Suprapubic skin (tissue), 4 donors: ENCODE measurements around the gene CAV2. TPM values are rescaled to one million over a fixed set of nuclear protein-coding genes. Genes with fewer than 3 reads are reported as not detected.

Experiments
- DNase-seq, 2 donors: peaks; one replicate each; pipeline ENCODE4 v3.0.0-alpha.2; 2019; ENCODE audit warnings: low spot score in 2 of 2
- H3K27ac ChIP-seq: fragments of 200-600 bp; sonication (generic); one replicate; pipeline ENCODE4 v1.5.1; 2019
- H3K27me3 ChIP-seq: fragments of 200-600 bp; sonication (generic); one replicate; pipeline ENCODE4 v1.5.1; 2019
- H3K36me3 ChIP-seq: fragments of 200-600 bp; sonication (generic); one replicate; pipeline ENCODE4 v1.5.1; 2019
- H3K4me1 ChIP-seq: fragments of 200-600 bp; sonication (generic); one replicate; pipeline ENCODE4 v1.5.1; 2019
- H3K4me3 ChIP-seq: fragments of 200-600 bp; sonication (generic); one replicate; pipeline ENCODE4 v1.5.1; 2019; ENCODE audit warnings: mild to moderate bottlenecking
- H3K9me3 ChIP-seq: fragments of 200-600 bp; sonication (generic); one replicate; pipeline ENCODE4 v1.5.1; 2019
- EP300 ChIP-seq: sonication (generic); formaldehyde crosslinking; IDR thresholded peaks from one replicate; pipeline ENCODE4 v1.6.1; 2017; ENCODE audit warnings: antibody characterized with exemption
- POLR2A ChIP-seq, 2 donors: fragments of 450-650 bp; IDR thresholded peaks; one replicate each; pipeline ENCODE4 v1.6.1; 2017; ENCODE audit warnings: antibody characterized with exemption in 2 of 2, mild to moderate bottlenecking in 2 of 2, moderate library complexity in 2 of 2
- POLR2AphosphoS5 ChIP-seq, 3 donors: sonication (generic); formaldehyde crosslinking; IDR thresholded peaks; one replicate each; pipeline ENCODE4 v1.6.1; 2017; ENCODE audit warnings: antibody characterized with exemption in 3 of 3
- WGBS: methylation state at CpG from one replicate; pipeline ENCODE4 v1.1.5; 2018; 5-methylcytosine and 5-hydroxymethylcytosine counted together
- total RNA-seq, 4 donors: library from RNA; depleted of rRNA; stranded (reverse); fragments of >200 nt; gene quantifications; one replicate each; pipeline ENCODE4 v1.1.0, GENCODE V29; 2016
- TF ChIP-seq, protein P1 (sequence below), 2 donors: fragments of 200-600 bp in 1 of 2; fragments of 450-650 bp in 1 of 2; sonication (generic) in 1 of 2; IDR thresholded peaks; one replicate each; pipeline ENCODE4 v1.5.1; 2016 to 2019; ENCODE audit warnings: antibody characterized with exemption in 2 of 2, mild to moderate bottlenecking in 1 of 2, moderate library complexity in 1 of 2

The CAV2 gene
- total RNA-seq, 4 donors from 2014 or later: 73.8 to 108 (median 98.7) TPM

DNA sequence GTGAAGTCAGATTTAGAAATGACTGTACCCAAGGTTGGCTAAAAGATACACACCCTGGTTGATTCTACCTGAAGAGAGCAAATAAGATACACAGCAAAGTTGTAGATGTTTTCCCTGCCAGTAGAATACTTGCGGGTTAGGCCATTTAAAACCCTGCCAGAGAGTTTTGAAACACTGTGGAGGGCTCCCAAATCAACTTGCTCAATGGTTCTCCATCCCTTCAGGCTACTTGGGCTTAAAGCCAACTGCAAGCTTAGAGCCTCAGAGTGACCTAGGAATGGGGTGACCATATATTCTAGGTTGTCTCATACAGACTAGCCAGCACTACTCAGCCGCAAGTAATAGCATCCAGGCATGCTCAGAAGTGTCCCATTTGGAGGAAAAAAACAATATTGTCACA is 35.3 kb downstream of the CAV2 start:
- TF ChIP-seq POLR2AphosphoS5 (IDR thresholded peaks at IDR 0.05): no peak
- TF ChIP-seq POLR2A (IDR thresholded peaks at IDR 0.05): no peak
- TF ChIP-seq, protein P1, sequence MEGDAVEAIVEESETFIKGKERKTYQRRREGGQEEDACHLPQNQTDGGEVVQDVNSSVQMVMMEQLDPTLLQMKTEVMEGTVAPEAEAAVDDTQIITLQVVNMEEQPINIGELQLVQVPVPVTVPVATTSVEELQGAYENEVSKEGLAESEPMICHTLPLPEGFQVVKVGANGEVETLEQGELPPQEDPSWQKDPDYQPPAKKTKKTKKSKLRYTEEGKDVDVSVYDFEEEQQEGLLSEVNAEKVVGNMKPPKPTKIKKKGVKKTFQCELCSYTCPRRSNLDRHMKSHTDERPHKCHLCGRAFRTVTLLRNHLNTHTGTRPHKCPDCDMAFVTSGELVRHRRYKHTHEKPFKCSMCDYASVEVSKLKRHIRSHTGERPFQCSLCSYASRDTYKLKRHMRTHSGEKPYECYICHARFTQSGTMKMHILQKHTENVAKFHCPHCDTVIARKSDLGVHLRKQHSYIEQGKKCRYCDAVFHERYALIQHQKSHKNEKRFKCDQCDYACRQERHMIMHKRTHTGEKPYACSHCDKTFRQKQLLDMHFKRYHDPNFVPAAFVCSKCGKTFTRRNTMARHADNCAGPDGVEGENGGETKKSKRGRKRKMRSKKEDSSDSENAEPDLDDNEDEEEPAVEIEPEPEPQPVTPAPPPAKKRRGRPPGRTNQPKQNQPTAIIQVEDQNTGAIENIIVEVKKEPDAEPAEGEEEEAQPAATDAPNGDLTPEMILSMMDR (IDR thresholded peaks at IDR 0.05): no peak
- TF ChIP-seq EP300: no peak
- WGBS: 57% methylated on average over 2 of the region's 2 CpGs
- Histone ChIP-seq H3K4me3 (no peak overlapping the region), H3K27ac (no peak overlapping the region), H3K27me3 (no peaks in the 10 kb centered on the region), H3K36me3 (peaks cover 13% of the 10 kb centered on the region), H3K4me1 (peaks cover 25% of the 10 kb centered on the region), H3K9me3 (no peaks in the 10 kb centered on the region)
- DNase-seq: no peak

DNA sequence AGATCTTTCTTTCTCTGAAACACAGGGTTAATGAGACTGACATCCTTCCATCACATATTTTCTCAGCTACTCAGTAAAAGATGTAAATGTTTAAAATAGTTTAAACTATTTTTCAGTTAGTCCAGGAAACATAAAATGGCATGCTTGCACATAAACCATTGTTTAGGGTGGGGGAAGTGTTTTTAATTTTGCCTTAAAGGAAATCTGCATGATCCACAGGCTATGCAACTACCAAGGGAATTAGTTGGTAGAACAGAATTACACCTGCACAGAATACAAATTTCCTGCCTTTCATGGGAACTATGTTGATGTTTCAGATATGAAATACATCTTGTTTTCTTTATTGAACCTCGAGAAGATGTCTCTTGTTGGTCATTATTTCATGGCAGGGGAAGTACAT is 35.9 kb downstream of the CAV2 start:
- no peak for TF ChIP-seq POLR2AphosphoS5 (IDR thresholded peaks at IDR 0.05)
- no peak for TF ChIP-seq EP300
- no peak for TF ChIP-seq POLR2A (IDR thresholded peaks at IDR 0.05)
- TF ChIP-seq, protein P1 (IDR thresholded peaks at IDR 0.05): no peak
- Histone ChIP-seq H3K9me3 (no peaks in the 10 kb centered on the region), H3K4me1 (peaks cover 20% of the 10 kb centered on the region), H3K27me3 (no peaks in the 10 kb centered on the region), H3K4me3 (no peak overlapping the region), H3K27ac (no peak overlapping the region), H3K36me3 (peaks cover 13% of the 10 kb centered on the region)
- WGBS: 92% methylated on average over 1 of the region's 1 CpG
- DNase-seq: no peak

DNA sequence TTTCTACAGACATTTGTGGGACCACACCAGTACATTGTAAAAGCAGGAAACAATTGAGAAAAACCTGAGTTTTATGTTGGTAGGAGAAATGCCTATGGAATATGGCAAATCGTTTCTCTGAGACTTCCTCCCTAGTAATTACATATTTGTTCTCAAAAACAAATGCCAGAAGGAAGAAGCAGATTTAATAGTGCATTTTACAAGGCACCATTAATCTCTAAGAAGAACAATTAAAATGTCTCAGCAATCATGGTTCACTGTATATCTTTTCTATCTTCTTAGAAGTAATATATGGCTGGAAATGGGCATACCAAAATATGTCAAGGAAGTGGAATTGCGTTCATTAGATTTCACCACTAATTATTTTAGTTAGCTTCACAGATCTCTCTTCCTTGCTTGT is 38.6 kb downstream of the CAV2 start:
- TF ChIP-seq EP300 (no peak), POLR2A (IDR thresholded peaks at IDR 0.05) (no peak), POLR2AphosphoS5 (IDR thresholded peaks at IDR 0.05) (no peak)
- TF ChIP-seq, protein P1 (IDR thresholded peaks at IDR 0.05): no peak
- DNase-seq: no peak
- H3K36me3 ChIP-seq: peaks cover 13% of the 10 kb centered on the region
- H3K4me1 ChIP-seq: peaks cover 25% of the 10 kb centered on the region
- no peak overlapping the region for H3K4me3 ChIP-seq
- H3K27ac ChIP-seq: no peak overlapping the region
- H3K9me3 ChIP-seq: no peaks in the 10 kb centered on the region
- 52% methylated on average over 2 of the region's 2 CpGs for WGBS
- H3K27me3 ChIP-seq: no peaks in the 10 kb centered on the region

DNA sequence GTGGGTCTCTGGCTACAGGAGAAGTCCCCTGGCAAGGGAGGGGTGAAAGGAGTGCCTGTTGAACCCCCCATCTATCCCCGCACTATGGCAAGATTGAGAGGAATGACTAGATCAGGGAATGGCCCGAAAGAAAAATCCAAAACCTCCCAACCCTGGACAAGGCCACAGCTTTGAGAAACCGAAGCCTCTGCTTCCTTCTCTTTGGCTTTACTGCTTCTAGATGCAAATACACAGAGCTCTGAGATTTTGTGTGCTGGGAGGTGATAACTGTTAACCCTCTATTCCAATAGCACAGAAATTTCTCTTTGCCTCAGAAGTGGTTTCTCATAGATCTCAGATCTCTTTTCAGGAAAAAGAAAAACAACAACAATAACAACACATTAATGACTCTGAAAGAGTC is 40.3 kb downstream of the CAV2 start:
- TF ChIP-seq EP300 (no peak), POLR2AphosphoS5 (IDR thresholded peaks at IDR 0.05) (no peak), POLR2A (IDR thresholded peaks at IDR 0.05) (no peak)
- TF ChIP-seq, protein P1 (IDR thresholded peaks at IDR 0.05): no peak
- no peak for DNase-seq
- WGBS: 93% methylated on average over 3 of the region's 3 CpGs
- H3K27me3 ChIP-seq: no peaks in the 10 kb centered on the region
- H3K9me3 ChIP-seq: no peaks in the 10 kb centered on the region
- no peak overlapping the region for H3K27ac ChIP-seq
- peaks cover 13% of the 10 kb centered on the region for H3K36me3 ChIP-seq
- no peak overlapping the region for H3K4me3 ChIP-seq
- peaks cover 26% of the 10 kb centered on the region for H3K4me1 ChIP-seq

DNA sequence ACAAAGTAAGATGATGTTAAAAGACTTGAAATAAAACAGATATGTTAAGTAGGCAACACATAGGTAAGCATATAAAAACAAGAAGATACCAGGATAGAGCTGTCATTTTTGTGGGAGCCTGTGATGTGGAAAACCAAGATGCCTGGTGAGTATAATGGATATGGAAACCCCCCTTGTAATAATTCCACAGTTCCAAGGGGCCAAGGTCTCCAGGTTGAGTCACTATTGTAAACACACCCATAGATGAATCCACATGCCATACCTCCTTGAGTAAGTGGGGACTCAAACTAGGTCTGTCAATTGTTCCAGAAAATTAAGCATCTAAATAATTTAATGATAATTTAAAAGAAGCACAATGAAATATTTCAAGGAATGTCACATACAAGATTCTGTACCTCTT is 41.2 kb downstream of the CAV2 start:
- Histone ChIP-seq H3K9me3 (no peaks in the 10 kb centered on the region), H3K4me3 (no peak overlapping the region), H3K36me3 (peaks cover 19% of the 10 kb centered on the region), H3K4me1 (peaks cover 22% of the 10 kb centered on the region), H3K27me3 (no peaks in the 10 kb centered on the region), H3K27ac (no peak overlapping the region)
- TF ChIP-seq, protein P1 (IDR thresholded peaks at IDR 0.05): no peak
- TF ChIP-seq EP300: no peak
- no peak for TF ChIP-seq POLR2A (IDR thresholded peaks at IDR 0.05)
- TF ChIP-seq POLR2AphosphoS5 (IDR thresholded peaks at IDR 0.05): no peak
- no peak for DNase-seq
